Measurements from ENCODE around the gene SLC8A1.

The SLC8A1 gene

DNA sequence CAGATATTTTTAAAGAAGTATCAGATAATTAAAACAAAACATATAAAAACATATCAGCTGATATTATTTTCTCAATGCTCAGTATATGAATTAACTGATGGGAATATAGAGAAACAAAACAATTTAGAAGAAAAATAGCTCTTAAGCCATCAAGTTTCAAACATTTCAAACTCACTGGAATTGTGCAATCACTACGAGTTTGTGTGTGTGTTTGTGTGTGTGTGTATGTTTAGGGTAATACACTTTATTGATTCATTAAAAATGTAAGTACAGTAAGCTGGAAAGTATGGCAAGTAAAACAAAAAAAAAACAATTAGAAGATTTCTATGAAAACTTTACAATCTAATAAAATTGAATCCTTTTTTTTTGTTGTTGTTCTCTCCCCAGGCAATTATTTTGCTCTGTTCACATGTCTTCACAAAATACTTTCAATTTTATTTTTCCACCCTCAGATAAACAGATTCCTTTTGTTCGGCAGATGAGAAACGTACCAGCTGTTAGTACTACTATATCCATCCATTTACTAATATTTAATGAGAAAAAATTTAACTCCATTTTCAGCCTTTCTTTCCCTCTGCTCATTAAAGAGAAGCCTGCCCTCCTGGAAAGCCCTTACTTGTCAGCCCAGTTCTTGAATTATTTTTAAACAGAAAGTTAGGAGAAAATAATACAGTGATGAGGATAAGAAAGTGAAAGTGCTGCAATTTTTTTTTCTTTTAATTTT is 87.6 kb downstream of the SLC8A1 start:
- peak overlapping the region in 8 of 21 experiments; percentile 0 to 47 (median 30) for H3K27ac ChIP-seq
- H3K4me3 ChIP-seq: peak overlapping the region in 2 of 7 experiments; percentile 7 to 12

DNA sequence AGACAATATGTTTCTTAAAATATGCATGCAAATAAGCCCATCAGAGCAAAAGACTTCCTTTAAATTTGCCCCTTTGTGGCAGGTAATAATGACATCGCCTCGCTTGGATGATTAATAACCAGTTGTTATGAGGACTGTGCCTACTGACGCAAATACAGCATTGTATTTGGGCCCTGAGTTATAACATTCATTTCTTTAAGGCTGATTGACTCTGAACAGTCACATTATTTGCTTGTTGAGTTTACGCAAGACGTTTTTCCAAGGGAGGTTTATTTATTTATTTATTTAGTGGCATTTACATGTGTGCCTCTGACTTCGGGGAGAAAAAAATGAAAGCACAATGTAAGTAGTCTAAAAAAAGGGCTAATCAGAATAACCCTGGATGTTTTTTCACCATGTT is 88.3 kb downstream of the SLC8A1 start:
- Histone ChIP-seq H3K27ac (peak overlapping the region in 1 of 21 experiments; percentile 3), H3K4me3 (no peak overlapping the region)

DNA sequence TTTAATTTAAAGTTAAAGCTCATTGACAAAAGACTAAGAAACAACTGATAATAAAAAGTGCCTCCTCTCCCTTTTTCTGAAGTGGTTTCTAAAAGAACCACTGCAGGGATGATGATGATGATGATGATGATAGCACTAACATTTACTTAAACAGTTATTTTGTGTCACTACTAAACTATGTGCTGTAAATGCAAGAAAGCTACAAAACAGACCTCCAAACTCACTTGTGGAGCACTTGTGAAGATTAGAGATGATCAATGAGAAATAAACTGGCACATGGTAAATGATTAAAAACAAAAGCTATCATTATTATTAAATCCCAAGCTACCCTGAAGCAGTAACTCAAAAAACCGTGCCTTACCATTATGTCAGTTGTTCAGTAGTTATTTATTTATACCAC is 88.7 kb downstream of the SLC8A1 start:
- no peak overlapping the region for H3K4me3 ChIP-seq
- no peak overlapping the region for H3K27ac ChIP-seq

DNA sequence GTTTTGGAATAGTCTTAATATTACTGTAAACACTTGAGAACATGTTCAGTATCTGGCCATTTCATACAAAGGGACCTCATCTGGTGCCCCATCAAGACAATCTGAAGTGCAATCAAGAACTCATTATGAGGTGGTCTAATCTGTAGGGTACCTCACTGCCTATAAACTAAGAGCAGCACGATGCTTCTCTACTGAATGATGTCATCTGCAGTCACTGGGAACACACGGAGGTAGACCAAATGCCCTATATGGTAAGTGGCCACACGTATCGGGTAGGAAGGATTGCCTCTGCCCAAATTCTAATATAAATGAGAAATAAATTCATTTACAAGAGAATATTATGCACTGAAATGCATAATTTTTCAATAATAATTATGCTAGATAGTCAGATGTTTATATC is 90.4 kb downstream of the SLC8A1 start:
- H3K27ac ChIP-seq: no peak overlapping the region

DNA sequence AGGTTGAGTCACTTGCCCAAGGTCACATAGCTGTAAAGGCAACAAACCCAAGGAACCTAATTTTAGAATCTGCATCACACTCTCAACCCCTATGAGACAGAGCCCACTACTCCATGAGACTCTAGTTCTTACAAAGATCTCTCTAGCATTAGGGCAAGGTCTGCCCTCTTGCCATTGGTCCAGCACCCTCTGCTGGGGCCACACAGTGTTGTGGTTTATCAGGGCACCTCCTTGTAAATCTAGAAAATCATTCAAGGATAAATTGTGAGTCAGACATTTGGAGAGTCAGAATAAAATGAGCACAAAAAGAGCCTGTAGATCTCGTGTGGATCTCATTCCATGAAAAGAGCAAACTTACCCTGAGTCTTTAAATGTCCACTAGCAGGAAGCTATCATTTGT is 91.2 kb downstream of the SLC8A1 start:
- Histone ChIP-seq H3K4me3 (no peak overlapping the region), H3K27ac (no peak overlapping the region)

More for the DNA sequence above, 90.4 kb downstream of the SLC8A1 start:
- H3K4me3 ChIP-seq: no peak overlapping the region

DNA sequence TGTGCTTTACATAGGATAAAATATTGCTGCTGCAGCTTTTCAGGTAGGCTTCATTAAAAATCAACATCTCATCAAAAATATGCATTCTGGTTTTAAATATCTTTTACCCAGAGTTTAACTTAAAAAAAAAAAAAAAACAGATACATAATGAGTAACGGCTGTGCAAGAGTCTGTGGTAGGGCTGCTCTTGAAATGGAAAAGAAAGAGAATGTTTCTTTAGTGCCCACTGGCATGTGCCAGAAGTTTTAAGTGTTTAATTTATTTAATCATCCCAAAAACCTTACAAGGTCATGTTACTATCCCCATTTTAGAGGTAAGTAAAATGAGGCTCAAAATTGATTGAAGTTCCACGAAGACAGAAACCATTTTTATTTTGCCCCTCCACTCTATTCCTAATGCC is 92.1 kb downstream of the SLC8A1 start:
- H3K4me3 ChIP-seq: no peak overlapping the region
- H3K27ac ChIP-seq: no peak overlapping the region

DNA sequence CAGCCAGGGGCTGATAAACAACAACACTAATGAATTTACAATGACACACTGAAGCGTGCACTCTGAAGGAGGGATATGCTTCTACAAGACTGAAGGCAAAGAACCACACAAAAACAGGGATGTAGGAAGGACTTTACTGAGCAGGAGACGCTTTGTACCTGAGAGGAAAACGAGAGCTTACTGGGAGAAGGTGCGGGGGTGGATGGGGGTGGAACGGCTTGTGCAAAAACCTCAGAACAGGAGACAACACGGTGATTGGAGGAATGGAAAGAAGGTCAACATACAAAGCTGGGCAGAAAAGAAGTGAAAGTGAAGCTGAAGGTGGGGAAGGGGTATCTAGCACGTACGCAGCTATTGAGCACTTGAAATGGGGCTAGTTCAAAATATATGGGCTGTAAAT is 93.1 kb downstream of the SLC8A1 start:
- no peak overlapping the region for H3K4me3 ChIP-seq
- H3K27ac ChIP-seq: no peak overlapping the region

DNA sequence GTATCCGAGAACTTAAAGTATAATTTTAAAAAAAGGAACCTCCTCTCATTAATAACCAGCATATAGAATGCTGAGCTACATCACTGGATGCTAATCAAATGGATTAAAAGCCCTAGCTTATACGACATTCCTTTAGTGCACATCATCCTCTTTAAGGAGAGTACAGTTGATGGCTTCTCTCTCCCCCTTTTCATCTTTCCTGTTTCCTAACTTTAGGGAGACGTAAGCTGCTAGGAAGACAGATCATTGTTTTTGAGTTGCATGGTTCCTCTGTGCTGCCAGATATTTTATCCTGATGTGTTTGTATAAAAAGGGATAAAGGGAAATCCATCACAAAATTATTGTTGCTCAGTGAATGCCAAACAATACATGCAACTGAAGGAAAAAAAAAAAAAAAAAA is 94.2 kb downstream of the SLC8A1 start:
- Histone ChIP-seq H3K4me3 (no peak overlapping the region), H3K27ac (no peak overlapping the region)

DNA sequence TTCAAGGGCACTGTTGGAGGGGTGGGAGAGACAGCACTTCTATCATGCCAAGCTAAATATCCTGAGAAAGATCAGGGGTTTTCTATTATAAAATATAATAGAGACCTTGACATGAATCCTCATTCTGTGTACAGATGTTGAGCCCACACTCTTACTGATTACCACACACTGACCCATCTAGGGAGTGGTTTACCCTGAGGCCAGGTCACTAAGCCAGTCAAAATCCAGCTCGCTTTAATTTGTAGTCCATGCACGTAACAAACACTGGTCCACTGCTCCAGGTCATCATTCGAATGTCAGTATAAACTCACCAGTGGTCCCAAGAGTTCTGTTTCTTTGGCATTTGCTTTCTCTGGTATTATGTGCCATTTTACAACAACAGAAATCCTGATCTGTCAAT is 96.4 kb downstream of the SLC8A1 start:
- H3K4me3 ChIP-seq: no peak overlapping the region
- H3K27ac ChIP-seq: no peak overlapping the region

DNA sequence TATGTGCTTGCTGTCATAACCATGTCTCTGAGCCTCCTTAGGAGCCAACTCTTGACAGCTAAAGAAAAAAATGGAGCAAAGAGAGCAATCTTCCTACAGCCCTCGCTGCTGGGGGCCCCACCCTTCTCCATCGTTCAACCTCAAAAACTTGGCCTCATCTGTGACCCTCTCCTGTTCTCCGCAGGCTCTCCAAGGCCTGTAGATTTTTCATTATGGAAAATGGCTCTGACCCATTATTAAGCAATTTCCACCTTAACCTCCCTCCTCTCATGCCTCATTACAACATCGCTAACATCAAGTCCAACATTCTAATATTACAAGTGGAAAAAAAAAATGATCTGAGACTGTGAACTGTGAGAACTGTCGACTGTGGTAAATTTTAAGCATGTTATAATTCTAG is 98.7 kb downstream of the SLC8A1 start:
- H3K27ac ChIP-seq: peak overlapping the region in 3 of 21 experiments; percentile 5 to 25 (median 17)
- H3K4me3 ChIP-seq: no peak overlapping the region

DNA sequence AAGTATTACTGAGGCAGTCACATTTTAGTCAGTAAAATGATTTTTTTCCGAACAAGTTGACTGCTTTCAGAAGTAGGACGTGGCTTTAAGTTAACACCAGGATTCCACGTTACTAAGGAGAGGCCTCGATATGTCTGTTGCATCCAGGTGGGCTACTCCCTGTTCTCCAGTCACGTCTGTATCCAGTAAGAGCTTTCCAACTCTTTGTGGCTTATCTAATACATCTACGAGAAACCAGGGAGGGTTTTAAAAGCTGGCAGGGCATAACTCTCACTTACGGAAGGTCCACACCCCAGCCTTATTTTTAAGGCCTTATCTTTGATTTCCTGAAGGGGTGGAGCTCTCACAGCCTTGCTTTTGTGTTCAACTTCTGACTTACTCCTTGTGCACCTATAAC is 99.2 kb downstream of the SLC8A1 start:
- H3K27ac ChIP-seq: peak overlapping the region in 5 of 21 experiments; percentile 5 to 59 (median 17)

DNA sequence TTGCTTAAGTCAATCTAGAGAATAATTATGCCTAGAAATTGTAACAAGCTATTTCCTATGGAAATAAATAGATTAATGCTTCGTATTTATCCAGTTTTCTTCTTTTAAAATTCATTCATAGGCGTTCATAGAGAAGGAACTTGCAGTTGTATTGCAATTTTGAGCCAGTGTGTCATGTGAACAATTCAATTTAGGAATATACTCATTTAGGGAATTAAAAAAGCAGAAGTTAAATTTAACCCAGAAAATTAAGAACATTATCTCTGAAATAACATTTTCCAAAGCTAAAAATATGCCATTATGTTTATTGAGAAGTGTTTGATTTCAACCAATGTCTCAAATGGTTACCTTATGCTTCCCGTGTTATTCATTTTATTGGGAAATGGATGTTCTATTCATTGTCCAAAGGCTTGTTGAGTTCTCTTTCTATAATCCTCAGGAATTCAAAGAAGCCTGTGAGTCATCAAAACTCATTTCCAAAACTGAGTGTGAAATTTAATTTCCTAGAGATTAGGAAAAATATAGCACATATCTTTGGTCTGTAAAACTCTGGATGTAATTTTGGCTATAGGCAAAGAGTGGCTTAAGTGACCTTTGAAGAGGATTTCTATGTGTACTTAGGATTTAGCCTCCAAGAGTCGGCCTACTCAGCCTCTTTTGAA is 99.7 kb downstream of the SLC8A1 start:
- Histone ChIP-seq H3K4me3 (no peak overlapping the region), H3K27ac (peak overlapping the region in 5 of 21 experiments; percentile 5 to 59 (median 17))

More for the DNA sequence above, 99.2 kb downstream of the SLC8A1 start:
- no peak overlapping the region for H3K4me3 ChIP-seq

DNA sequence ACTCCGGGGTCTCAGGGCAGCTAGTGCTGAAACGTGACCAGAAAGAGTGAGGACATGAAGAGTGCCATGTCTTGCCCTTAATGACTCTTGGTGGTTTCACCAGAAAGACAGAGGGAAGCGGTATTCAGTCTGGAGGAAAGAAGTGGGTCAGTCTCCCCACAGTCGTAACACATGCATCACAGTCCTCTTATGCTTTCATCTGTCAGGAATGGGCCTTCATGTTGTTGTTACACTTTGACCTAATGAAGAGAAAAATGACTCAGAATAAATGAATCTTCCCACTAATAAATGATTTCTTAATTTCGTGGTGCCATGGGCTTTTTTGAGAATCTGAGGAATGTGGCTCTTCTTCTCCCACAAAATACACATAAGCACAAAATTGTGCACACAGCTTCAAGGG is 103.2 kb downstream of the SLC8A1 start:
- Histone ChIP-seq H3K27ac (no peak overlapping the region), H3K4me3 (no peak overlapping the region)

DNA sequence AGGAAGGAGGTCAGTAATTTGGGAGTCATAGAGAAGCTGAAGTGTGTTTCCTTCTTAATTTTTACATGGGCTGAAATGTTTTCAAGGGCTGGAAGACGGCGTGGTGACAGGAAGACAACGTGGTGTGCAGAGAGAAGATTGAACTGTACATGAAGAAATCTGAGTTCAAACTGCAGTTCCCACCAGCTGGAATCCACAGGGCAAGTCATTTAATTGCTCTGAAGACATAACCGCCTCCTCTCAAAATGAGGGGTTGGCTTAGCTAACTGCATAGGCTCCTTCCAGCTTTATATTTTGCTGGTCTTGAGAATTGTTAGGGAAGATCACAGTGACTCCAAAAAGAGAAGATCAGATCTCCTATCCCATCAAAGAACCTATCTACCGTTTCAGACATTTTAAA is 103.9 kb downstream of the SLC8A1 start:
- H3K4me3 ChIP-seq: no peak overlapping the region

DNA sequence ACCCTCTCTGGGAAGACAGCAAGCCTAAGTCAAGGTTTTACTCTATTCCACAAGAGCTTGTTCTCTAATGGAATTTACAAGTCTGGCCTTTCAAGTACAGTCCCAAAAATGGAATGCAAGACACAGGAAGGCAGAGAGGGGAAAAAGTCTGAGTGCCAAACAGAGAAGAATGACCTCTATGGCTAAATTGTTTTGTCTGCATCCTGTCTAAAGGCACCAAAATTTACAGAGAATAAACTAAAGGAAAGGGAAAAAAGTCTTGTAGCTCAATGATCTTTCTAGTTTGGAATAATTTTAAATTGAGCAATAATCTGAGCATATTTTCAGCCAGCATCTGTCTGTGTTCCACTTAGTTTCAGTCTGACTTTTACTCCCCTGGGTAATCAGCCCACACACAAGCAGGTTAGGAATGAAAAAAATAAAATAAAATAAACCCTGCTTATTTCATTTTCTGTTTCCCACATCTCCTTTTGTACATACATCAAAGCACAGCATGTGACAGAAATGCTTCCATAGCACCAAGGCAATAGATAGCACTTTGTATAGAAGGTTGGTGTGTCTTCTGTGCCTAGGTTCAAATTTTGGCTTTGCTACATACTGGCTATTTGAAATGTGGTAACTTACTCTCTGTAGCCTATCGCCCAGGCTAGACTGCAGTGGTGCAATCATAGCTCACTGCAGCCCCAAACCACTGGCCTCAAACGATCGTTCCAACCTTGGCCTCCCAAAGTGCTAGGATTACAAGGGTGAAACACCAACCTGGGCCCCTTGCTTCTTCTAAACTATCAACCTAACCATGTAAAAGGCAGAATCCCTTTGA is 105.1 kb downstream of the SLC8A1 start:
- no peak overlapping the region for H3K4me3 ChIP-seq
- H3K27ac ChIP-seq: no peak overlapping the region

More for the DNA sequence above, 103.9 kb downstream of the SLC8A1 start:
- no peak overlapping the region for H3K27ac ChIP-seq

DNA sequence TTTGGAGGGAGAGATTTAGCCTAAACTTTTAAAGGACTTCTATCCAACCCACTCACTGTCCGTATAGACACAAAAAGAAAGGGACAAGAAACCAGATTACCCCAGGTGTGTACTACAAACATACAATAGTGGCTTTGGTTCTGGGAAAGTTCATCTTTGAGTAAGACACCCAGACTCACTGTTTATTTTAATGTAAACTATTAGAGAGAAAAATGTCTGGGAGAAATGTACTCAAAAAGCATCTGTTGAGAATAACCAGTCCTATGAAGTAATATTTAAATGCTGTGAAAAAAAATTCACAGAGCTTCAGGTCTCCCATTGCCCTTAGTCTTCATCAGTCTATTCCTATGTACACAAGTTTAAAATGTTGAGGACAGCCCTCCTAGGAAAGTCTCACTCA is 107.5 kb downstream of the SLC8A1 start:
- Histone ChIP-seq H3K27ac (no peak overlapping the region), H3K4me3 (no peak overlapping the region)

DNA sequence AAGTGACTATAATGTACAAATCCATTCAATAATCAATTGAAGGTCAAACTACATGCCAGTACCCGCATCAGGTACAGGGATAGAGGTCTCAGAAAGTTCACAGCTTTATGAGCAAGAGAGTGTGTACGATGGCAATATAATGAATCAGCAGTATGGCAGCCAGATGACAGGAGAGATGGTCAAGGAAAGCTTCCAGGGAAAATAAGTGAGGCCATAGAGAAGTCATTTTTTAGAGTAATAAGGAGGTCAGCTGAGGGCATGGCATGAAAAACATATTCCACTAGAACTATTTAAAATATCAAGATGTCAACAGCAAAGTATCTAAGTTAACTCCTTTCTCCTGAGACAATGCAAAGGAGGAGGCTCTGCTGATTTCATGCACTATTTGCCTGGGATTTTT is 108.0 kb downstream of the SLC8A1 start:
- no peak overlapping the region for H3K4me3 ChIP-seq
- no peak overlapping the region for H3K27ac ChIP-seq

DNA sequence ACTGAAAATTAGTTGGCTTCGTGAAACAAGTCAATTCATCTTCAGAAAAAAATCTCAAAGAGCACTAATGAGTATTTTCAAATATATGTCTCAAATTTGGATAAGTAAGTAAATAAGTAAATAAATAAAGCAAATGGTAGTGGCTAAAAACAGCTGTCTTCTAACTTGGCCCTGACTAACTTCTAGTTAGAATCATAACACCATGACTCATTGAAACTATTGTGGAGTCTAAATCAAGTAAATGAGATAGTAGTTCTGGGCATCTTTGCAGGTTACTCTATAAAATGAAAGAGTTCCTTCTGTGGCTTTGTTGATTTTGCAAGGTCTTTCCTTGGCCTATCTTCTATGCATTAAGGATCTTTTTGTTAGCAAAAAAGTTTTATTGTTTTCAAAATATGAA is 110.7 kb downstream of the SLC8A1 start:
- Histone ChIP-seq H3K27ac (no peak overlapping the region), H3K4me3 (no peak overlapping the region)

DNA sequence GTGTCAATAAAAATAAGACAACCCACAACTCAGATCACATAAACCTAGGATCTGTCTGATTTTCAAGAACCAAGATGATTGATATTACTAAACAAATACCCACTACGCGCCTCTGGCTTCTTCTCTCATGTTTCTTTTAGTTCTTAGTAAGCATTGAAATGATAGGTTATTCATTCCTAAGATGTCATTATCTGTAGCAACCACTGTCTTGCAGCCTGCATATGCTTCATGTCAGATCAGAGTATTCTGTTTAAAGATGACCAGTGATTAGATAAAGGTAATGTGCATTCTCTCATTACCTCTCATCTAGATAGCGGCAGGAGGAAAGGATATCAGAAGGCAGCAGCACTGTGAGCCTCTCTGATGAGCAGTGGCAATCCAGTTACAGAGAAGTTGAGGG is 112.9 kb downstream of the SLC8A1 start:
- Histone ChIP-seq H3K27ac (no peak overlapping the region), H3K4me3 (no peak overlapping the region)

DNA sequence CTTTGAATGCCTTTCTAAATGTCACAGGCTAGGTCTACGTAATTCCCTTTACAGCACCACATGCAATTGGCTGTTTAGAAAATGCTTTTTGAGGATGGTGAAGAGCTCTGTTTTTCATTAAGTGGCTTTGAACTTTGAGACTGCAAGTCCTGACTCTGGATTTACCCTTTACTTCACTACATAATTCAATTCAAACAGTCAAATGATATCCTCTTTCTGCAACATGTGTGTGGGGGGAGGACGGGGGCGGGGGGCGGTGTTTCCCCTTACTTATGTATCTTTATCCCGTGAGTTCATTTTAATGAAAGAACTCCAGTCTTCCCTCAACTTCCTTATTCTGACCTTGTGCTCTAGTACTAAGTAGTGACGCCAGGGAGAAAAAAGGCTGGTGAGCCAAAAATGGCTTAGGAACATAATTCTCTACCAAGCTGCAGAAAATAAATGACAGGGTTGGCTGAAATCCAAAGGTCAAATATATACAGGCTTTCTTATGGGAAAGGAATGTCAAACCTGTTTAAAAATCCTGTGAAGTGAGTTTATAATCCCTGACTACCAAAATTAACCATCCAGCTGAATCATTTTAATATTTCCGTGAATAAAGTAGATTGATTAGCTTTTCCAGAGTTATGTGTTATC is 119.6 kb downstream of the SLC8A1 start:
- H3K27ac ChIP-seq: no peak overlapping the region

More for the DNA sequence above, 119.6 kb downstream of the SLC8A1 start:
- no peak overlapping the region for H3K4me3 ChIP-seq
